GM13976 (cell line): ENCODE results near the gene HIP1.
"Not testable (repeated sequence)": the region's sequence is repeated elsewhere in the genome, so short reads cannot be mapped to it uniquely, and the experiment has no call there.

Experiments
- DNase-seq: peaks from one replicate; pipeline ENCODE4 v3.0.0; 2012; ENCODE audit warnings: low spot score
- CTCF ChIP-seq: IDR thresholded peaks from 2 replicates; pipeline ENCODE4 v1.5.1; 2012; ENCODE audit warnings: borderline replicate concordance, mild to moderate bottlenecking; ENCODE audit not compliant: insufficient read depth; ENCODE audit errors: extremely low read depth, missing control alignments, control extremely low read depth
- in situ Hi-C: fragments of 300-500 bp; cut with MboI; formaldehyde crosslinking; loops from one replicate; pipeline ENCODE4 v1.12.0; 2022; ENCODE audit warnings: low sequenced_read_pairs, mixed read lengths, inconsistent platforms; ENCODE audit not compliant: unreplicated experiment

HIP1 gene

GRCh38 chr7:75738604-75738974 is at the start of gene HIP1:
Gene HIP1 (minus strand): TSS chr7:75738941. CDS start chr7:75738920, 21 bp downstream.
- TF ChIP-seq CTCF: no peak
- in situ Hi-C loops: no loop called here
- DNase-seq: no peak

- in situ Hi-C loops, DNase-seq: not testable (repeated sequence)
These were observed 49.6 kb upstream of the HIP1 start for GRCh38 chr7:75788154-75788847.

GRCh38 chr7:75783058-75783457 is 44.3 kb upstream of the HIP1 start:
- DNase-seq, in situ Hi-C loops: not testable (repeated sequence)

- in situ Hi-C loops, DNase-seq: not testable (repeated sequence)
These were observed 42.0 kb upstream of the HIP1 start for GRCh38 chr7:75780647-75781273.

GRCh38 chr7:75779516-75779915 is 40.8 kb upstream of the HIP1 start:
- DNase-seq, in situ Hi-C loops: not testable (repeated sequence)

GRCh38 chr7:75779035-75779434 is 40.3 kb upstream of the HIP1 start:
- in situ Hi-C loops, DNase-seq: not testable (repeated sequence)

- in situ Hi-C loops: no loop called here
- no peak for DNase-seq
- no peak for TF ChIP-seq CTCF
These were observed 37.7 kb upstream of the HIP1 start for GRCh38 chr7:75776295-75776971.

- DNase-seq, in situ Hi-C loops: not testable (repeated sequence)
These were observed 35.2 kb upstream of the HIP1 start for GRCh38 chr7:75773958-75774357.

GRCh38 chr7:75772081-75773077 is 33.6 kb upstream of the HIP1 start, which contains the start of gene CCL26:
Gene CCL26 (minus strand): TSS chr7:75772211. CDS start chr7:75772176, 35 bp downstream.
- DNase-seq: no peak
- in situ Hi-C loops: no loop called here
- TF ChIP-seq CTCF: no peak
